ENCODE data around the gene SGSH.

Gene SGSH

DNA sequence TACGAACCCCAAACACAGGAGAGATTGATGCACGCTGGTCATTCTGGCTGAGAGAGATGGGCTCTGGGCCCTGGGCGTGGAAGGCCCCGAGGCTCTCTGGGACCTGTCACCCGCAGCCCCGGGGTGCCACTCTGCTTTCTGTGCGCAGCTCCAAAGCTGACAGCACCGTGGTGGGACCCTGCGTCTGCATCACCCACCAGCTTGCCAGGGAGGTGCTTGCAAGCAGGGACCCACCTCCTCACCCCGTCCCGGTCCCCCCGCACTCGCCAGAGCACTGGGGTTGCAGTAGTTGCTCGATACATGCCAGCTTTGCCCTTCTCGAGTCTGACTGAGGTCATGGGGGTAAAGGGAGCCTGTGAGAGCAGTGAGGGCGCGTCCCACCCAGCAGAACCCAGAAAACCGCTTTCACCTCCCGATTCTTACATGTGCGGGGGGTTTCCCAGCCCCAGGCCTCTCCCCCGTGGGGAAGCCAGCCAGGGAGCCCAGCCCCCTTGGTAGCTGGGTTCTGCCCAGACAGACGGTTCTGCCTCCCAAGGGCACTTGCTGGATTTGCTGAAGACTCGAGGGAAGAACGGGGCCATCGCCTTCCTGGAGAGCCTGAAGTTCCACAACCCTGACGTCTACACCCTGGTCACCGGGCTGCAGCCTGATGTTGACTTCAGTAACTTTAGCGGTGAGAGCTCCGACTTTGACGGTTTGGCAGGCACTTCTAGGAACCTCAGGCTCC lies 37.9 kb downstream of the SGSH start:
- no peak for DNase-seq

DNA sequence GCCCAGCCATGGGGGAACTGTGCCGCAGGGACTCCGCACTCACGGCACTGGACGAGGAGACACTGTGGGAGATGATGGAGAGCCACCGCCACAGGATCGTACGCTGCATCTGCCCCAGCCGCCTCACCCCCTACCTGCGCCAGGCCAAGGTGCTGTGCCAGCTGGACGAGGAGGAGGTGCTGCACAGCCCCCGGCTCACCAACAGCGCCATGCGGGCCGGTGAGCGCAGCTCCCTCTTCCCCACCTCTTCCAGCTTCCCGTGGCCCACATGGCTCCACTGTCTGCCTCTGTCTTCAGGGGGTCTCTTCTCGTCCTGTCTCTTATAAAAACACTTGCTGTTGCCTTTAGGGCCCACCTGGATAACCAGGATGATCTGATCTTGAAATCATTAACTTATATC lies 38.7 kb downstream of the SGSH start:
- no peak for DNase-seq

- DNase-seq = no peak
Measured at GRCh38 chr17:80180192-80180591, 39.9 kb downstream of the SGSH start.

GRCh38 chr17:80177986-80178595 lies 42.0 kb downstream of the SGSH start:
- DNase-seq = no peak

DNA sequence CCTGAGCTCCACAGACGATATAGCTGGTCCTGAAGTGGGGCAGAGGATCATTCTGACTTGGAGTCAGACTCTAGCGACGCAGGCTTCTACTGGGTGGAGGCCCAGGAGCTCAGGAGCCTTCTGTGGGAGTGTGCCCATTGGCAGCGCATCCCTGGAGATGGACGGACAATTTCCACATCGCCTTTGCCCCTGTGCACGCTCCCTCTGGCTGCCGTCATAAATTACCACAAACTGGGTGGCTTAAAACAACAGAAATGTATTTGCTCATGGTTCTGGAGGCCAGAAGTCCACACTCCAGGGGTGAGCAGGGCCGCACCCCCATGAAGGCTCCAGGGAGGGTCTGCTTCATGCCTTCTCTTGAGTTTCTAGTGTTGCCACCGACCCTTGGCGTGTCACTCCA lies 43.4 kb downstream of the SGSH start:
- no peak for DNase-seq

- no peak for DNase-seq
Measured at GRCh38 chr17:80173916-80174315, 46.2 kb downstream of the SGSH start.

DNA sequence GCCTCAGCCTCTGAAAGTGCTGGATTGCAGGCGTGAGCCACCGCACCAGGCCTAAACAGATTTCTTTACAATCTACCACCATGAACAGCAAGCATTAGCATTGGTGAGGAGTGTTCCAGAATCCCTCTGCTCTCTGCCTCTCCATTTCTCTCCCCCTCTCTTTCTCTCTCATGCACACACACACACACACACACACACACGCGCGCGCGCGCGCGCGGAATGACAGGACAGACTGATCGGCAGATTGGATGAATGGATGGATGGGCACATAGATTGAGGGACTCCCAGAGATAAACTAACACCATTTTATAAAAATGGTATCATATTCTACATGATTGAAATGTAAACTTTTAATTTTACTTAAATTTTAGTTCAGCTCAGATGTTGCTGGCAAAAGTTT lies 47.0 kb downstream of the SGSH start:
- no peak for DNase-seq

GRCh38 chr17:80171681-80172080 lies 48.5 kb downstream of the SGSH start:
- no peak for DNase-seq

DNA sequence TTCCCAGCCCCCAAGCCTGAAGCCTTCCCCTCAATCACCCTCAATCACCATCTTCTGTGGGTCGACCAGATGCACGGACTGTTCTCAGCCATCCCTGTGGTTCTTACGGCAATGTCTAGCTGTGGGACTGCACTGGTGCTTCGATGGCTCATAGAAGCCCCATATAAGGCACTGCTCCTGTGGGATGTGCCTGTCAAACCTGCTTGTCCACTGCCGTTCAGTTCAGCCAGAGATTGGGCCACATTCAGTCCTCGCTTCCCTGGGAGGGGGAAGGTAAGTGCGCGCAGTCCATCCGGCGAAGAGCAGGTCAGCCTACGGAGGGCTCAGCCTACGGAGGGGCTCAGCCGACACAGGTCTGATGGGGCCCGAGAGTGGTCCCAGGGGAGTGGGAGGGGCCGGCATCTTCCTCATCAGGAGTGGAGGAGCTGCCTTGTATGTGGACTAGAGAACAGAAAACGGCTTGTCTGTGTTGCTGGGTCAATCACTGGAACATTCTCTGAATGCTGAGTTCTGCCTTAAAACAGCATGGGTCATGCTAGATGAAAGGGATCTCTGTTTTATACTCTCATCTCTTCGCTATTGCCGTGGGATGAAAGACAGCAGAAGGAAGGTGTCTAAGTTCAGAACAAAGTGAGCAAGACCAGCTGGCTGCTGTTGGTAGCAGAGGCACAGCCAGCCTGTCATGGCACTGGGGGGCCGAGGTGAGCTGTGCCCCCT lies 50.2 kb downstream of the SGSH start, which contains the start of gene CARD14:
CARD14 (plus strand) TSS at position 247 of the 717 bp plus-strand sequence. CDS start 11,409 bp downstream, outside the sequence.
- no peak for DNase-seq

- no peak for DNase-seq
Measured at GRCh38 chr17:80169107-80169506, 51.0 kb downstream of the SGSH start.

DNA sequence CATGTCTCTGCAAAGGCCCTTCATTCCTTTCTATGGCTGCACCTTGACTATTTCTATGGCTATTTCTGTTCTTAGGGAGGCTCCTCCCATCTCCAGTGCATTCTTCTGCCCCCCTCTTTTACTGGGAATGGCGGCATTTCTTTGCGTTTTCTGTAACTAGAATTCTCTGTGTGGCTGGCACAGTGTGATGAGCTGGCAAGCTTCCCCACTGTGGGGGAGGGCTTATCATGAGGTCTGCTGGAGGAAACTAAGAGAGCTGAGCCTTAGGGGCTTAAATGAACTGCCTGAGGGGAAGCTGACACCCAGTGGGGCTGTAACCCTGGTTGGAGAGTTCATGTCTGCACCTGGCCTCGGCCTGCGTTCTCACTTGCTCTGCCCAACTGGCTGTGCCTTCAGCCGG lies 51.8 kb downstream of the SGSH start:
- no peak for DNase-seq

DNA sequence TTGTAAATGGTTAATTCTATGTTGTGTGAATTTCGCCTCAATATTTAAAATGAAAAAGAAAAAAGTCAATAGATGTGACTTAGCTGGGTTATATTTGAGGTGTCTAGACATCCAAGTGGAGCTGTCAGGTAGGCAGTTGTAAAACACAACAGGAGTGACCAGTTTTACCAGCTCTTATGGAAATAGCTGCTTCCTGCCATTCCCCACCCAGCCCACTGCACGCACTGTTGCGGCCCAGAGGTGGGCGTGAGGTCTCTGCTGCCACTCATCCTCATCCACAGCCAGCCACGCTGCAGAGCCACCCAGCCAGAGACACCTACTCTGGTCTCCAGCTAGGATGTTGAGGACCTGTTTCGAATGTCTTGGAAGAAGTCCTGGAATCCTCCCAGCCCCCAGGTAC lies 53.7 kb downstream of the SGSH start:
- DNase-seq = no peak

- DNase-seq = no peak
Measured at GRCh38 chr17:80164185-80164584, 55.9 kb downstream of the SGSH start.

DNA sequence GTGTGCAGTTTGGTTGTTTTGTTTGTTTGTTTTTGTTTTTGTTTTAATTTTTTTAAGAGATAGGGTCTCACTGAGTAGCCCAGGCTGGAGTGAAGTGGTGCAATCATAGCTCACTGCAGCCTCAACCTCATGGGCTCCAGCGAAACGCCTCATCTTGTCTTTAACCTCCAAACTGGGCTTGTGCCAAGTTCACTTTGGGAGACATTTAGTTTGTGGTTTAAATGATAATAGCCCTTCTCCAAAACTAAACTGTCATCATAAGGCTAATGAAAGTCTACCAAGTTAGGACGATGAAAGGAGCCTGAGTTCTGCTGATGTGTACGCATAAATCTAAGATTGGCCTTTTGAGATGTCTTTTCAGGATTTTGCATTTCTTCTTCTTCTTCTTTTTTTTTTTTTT lies 56.8 kb downstream of the SGSH start:
- DNase-seq = no peak

GRCh38 chr17:80160536-80160935 lies 59.6 kb downstream of the SGSH start:
- no peak for DNase-seq

Measured in stimulated activated CD4-positive, alpha-beta T cell treated with anti-CD3 and anti-CD28 coated beads, Interleukin-4, amount 100 ng/mL, for 4 hours (primary cell).